GM12864 (cell line): Measurements from ENCODE around the gene GPR27.

Experiments used
- DNase-seq: peaks from one replicate; pipeline ENCODE4 v3.0.0-alpha.2; 2011; ENCODE audit warnings: low read depth
- H3K4me3 ChIP-seq: 2 replicates; pipeline ENCODE4 v1.5.1; 2011; ENCODE audit warnings: mild to moderate bottlenecking, low read depth, low read length, control low read depth
- TF ChIP-seq, protein P1 (sequence below): IDR thresholded peaks from 2 replicates; pipeline ENCODE4 v1.5.1; 2011; ENCODE audit warnings: low read depth, mild to moderate bottlenecking, moderate library complexity, low read length, control low read depth, inconsistent platforms; ENCODE audit errors: missing control alignments

GPR27 gene

DNA sequence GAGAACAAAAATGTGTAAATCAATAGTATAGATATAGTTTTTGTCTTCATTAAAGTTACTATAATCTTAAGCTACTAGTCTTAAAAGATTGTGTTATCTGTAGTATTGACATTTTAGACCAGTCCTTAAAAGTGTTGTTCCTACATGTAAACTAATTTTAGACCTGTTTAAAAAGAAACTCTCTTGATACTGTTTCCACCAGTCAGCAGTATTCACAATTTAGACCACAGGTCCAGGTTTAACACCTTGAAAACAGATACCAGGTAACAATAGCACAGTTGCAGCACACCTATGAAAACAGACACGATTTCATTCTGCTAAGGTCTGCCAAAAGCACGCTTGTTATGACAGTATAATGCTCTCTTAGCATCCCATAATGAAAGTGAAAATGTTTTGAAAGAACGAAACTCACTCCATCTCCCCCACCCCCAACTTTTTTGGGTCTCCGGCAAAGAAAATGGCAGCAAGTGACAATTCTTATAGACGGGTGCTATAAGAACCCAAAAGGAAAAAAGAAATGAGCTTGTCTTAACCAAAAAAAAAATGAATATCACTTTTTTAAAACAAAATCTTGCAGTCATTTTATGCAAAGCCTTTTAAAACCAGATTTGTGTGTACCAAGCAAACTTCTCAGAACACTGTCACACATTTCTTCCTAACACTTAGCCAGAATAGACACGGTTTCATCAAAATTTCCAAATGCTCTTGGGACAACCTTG lies 30.0 kb upstream of the GPR27 start:
- H3K4me3 ChIP-seq = no peak overlapping the region
- TF ChIP-seq, protein P1, sequence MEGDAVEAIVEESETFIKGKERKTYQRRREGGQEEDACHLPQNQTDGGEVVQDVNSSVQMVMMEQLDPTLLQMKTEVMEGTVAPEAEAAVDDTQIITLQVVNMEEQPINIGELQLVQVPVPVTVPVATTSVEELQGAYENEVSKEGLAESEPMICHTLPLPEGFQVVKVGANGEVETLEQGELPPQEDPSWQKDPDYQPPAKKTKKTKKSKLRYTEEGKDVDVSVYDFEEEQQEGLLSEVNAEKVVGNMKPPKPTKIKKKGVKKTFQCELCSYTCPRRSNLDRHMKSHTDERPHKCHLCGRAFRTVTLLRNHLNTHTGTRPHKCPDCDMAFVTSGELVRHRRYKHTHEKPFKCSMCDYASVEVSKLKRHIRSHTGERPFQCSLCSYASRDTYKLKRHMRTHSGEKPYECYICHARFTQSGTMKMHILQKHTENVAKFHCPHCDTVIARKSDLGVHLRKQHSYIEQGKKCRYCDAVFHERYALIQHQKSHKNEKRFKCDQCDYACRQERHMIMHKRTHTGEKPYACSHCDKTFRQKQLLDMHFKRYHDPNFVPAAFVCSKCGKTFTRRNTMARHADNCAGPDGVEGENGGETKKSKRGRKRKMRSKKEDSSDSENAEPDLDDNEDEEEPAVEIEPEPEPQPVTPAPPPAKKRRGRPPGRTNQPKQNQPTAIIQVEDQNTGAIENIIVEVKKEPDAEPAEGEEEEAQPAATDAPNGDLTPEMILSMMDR = no peak

DNA sequence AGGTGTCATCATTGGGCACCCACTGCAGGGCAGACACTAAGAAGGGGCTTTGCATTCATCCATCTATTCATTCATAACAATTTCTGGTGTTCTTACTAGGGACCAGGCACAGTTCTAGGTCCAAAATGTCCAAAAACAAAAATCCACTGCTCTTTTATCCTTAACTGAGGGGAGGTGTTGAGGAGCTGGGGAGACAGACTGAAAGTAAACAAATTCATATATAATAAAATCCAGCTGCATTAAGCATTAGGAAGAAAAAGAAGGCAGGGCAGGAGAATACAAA lies 29.5 kb upstream of the GPR27 start:
- TF ChIP-seq, protein P1 = no peak
- H3K4me3 ChIP-seq = no peak overlapping the region

More for the DNA sequence above, 30.0 kb upstream of the GPR27 start:
- DNase-seq = no peak

DNA sequence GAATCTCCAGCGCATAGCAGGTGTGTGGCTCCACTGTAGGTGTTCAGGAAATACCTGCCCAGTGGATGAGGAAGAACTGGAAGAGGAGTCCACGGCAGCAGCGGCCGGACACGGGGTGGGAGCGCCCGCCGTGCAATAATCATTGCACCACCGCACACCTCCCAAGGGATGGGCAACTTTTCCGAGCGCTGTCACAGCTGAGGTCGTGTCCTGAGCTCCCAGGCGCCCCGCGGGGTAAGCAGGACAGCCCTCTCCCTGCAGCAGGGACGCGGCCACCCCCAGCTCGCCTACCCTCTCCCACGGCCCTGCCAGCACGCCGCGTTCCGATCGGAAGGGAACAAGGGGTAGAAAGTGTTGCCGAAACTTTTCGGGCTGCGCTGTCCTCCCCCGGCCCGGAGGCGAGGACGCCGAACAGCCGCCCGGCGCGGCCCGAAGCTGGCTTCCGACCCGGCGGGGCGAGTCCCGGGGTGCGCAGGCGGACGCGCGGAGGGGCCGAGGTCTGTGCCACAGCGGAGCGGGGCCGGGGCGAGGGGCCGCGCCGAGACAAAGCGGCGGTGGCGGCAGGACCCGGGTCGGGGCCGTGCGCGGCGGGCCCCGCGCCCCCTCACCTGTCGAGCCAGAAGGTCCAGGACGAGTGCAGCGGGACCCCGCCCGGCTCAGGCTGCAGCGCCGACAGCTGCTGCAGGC lies 28.9 kb upstream of the GPR27 start:
- no peak for DNase-seq
- TF ChIP-seq, protein P1 = no peak
- peak overlapping the region; percentile 64 for H3K4me3 ChIP-seq

More for the DNA sequence above, 29.5 kb upstream of the GPR27 start:
- no peak for DNase-seq

DNA sequence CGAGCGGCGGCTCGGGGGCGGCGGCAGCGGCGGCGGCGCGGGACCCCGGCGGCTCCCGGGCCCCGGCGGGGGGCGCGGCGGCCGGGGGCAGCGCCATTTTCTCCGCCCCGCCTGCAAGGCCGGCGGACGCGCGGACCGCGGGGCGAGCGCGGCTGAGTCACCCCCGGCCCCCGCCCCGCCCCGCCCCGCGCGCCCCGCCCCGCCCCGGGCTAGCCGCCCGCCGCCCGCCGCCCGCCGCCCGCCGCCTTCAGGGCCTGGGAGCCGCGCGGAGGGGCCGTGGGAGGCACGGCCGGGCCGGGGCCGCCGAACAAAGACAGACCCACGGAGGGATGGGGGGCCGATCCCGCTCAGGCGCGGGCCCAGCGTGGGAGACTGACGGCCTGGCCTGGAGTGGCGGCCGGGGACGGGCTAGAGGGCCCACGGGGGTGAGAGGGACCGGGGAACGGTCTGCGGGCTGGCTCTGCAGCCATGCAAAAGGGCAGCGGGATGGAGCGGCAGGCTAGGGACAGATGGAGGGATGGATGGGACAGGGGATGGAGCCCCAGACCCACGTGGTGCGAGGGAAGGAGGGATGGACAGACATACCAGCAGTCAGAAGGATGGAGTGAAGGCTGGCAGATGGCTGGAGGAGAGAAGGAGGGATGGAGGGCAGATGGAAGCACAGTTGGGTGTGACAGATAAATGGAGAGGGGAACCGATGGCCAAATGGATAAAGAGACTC lies 28.2 kb upstream of the GPR27 start, which contains the start of gene EIF4E3:
Gene EIF4E3 (minus strand): TSS at position 132 of the 721 bp plus-strand sequence. CDS start 35 bp downstream, at position 97.
- DNase-seq = no peak
- TF ChIP-seq, protein P1 = no peak
- H3K4me3 ChIP-seq = peak within 1 kb of the TSS; percentile 64

DNA sequence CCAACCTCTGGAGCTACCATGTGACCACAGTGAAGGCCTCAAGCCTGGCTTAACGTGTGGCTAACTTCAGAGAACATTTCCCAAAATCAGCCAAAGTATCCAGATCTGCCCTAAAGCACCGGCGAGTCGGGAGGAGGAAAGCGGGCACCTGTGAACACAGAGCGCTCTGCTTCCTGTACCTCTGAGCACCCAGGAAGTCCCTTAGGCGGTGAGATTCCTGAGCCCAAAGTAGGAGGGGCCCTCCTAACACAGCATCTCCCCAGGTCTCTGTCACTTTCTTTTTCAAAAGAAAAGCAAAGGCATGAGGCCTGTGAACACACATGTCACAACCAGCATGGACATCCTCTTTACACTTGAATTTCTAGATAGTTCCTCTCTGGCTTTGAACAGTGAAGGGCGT lies 27.5 kb upstream of the GPR27 start:
- DNase-seq = no peak
- TF ChIP-seq, protein P1 = no peak
- no peak overlapping the region for H3K4me3 ChIP-seq

DNA sequence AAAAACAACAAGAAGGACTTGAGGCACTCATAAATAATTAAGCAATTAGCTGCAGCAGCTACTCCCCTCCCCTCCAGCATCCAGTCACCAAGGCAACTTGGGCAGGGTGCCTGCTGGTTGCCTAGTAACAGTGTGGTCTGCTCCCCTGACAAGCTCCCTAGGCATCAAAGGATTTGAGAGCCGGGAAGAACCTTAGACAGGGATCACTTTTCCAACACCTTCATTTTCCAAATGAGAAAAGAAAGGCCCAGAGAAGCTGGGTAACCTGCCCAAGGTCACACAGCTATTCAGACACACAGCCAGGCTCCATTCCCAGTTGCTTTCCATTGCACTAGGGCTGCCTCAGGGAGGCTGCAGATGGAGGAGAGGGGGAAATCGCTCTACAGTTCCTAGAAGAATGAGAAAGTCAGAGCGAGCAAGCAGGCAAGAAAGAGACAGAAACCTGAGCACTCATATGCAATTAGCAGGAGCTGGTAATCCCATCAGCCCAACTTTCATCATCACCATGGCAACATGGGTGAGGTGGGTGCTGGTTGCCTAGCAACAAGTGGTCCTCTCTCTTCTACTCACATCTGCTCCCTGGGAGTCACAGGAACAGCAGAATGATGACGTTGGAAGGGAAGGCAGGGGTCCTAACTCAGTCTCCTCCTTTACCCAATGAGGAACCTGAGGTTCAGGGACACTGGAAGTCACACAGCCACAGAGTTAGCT lies 24.9 kb upstream of the GPR27 start:
- TF ChIP-seq, protein P1 = peak; percentile 11
- no peak for DNase-seq
- H3K4me3 ChIP-seq = no peak overlapping the region
